Activated CD4-positive, alpha-beta T cell treated with anti-CD3 and anti-CD28 coated beads, Interleukin-2, amount 10 ng/mL, durations not matched to agents 24 days and 14 days (primary cell): ENCODE data around the gene TPRKB. TPM values are rescaled to one million over a fixed set of nuclear protein-coding genes. Genes with fewer than 3 reads are reported as not detected.
"Not testable (repeated sequence)": the region's sequence is repeated elsewhere in the genome, so short reads cannot be mapped to it uniquely, and the experiment has no call there.

Experiments
- DNase-seq: peaks from one replicate; pipeline ENCODE4 v3.0.0; 2022
- H3K27ac Mint-ChIP-seq: one replicate; pipeline ENCODE4 v1.8.0; 2022; ENCODE audit warnings: mild to moderate bottlenecking, mixed read lengths
- H3K27me3 Mint-ChIP-seq: one replicate; pipeline ENCODE4 v1.8.0; 2022; ENCODE audit warnings: mixed read lengths
- H3K36me3 Mint-ChIP-seq: one replicate; pipeline ENCODE4 v1.8.0; 2022; ENCODE audit warnings: low read depth, mild to moderate bottlenecking, mixed read lengths
- H3K4me1 Mint-ChIP-seq: one replicate; pipeline ENCODE4 v1.8.0; 2021; ENCODE audit warnings: mixed read lengths
- H3K4me3 Mint-ChIP-seq: one replicate; pipeline ENCODE4 v1.8.0; 2022; ENCODE audit warnings: mild to moderate bottlenecking, moderate library complexity, mixed read lengths
- H3K9me3 Mint-ChIP-seq: one replicate; pipeline ENCODE4 v1.8.0; 2021; ENCODE audit warnings: mixed read lengths
- intact Hi-C: fragments of 100-400 bp; cut with micrococcal nuclease; formaldehyde crosslinking; loops from one replicate; pipeline ENCODE4 v1.15.1; 2023
- total RNA-seq: library from RNA; stranded (reverse); gene quantifications from 2 replicates; pipeline ENCODE4 v1.2.3, GENCODE V29; 2022

The TPRKB gene
- total RNA-seq, 1 donor from 2014 or later = 37.6 TPM

DNA sequence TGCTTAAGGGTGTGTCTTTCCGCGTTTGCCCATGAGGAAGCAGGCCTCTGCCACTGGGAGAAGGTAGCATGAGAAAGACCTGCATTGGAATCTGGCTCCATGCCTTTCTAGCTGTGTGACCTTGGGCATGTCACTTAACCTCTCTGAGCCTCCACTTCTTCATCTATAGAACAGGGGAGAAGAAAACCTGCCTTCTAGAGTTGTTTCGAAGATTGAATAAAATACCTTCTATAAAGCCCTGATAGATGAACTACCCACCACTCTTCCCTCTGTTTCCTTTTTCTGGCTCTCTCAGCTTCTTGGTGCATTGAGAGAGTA, 35.7 kb downstream of the TPRKB start:
- H3K27me3 Mint-ChIP-seq, H3K4me3 Mint-ChIP-seq, H3K9me3 Mint-ChIP-seq, H3K27ac Mint-ChIP-seq, DNase-seq, H3K4me1 Mint-ChIP-seq, intact Hi-C loops, H3K36me3 Mint-ChIP-seq: not testable (repeated sequence)

DNA sequence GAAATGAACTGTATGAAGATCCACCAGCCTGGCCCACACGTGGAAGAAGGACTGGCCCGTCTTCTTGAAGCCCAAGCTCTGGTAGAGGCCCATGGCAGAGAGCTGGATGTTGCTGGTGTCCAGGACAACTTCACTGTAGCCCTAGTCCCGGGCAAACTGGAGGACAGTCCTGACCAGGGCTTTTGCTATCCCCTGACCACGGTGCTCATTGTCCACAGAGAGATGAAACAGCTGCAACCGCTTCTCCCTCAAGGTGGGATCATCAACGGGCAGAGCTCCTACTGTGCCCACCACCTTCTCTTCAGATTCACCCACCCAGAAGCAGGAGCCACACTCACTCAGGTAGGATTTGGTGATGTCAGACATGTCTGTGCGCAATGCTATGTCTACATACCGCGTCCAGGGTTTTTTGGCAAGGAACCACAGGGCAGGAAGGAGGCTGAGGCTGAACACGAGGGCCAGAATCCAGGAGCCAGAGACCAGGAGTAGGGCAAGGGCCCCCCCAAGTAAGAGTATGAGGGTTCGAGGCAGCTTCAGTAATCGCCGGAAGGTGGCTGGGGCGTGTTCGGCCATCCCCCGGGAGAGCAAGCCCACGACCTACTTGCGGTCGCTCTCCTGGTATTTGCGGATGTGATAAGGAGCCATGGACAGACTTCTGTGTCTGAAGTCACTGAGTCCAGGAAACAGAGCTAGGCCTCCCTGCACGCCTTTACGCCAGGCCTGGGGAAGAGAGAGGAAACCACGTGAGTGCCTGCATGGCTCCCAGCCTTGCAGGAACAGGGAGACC, 36.3 kb downstream of the TPRKB start:
- no peak overlapping the region for H3K27ac Mint-ChIP-seq
- intact Hi-C loops = no loop called here
- no peak overlapping the region for H3K4me3 Mint-ChIP-seq
- H3K27me3 Mint-ChIP-seq = no peaks in the 10 kb centered on the region
- no peaks in the 10 kb centered on the region for H3K4me1 Mint-ChIP-seq
- DNase-seq = no peak
- H3K9me3 Mint-ChIP-seq = no peaks in the 10 kb centered on the region
- no peaks in the 10 kb centered on the region for H3K36me3 Mint-ChIP-seq

DNA sequence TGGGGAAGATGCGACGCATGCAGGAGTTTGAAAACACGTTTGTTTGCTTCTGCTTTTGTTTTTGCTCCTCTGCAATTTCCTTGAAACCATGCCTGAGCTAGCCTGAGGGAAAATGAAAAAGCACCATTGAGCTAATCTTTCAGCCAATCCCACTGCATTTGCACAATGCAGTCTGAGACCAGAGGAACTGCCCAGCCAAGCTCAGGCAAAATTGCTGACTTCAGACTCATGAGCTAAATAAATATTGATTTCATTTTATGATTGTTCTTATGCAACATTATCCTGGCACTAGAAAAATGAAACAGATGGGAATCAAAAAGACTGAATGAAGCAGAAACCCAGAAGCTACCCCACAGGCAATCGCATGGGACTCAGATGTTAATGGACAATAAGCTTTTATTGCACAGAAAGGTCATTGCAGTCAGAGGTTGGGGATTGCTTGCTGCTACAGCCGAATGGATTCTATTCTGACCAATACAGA, 37.0 kb downstream of the TPRKB start:
- no peak for DNase-seq
- Mint-ChIP-seq H3K4me3 (no peak overlapping the region), H3K9me3 (no peaks in the 10 kb centered on the region), H3K27ac (no peak overlapping the region), H3K36me3 (no peaks in the 10 kb centered on the region), H3K27me3 (no peaks in the 10 kb centered on the region), H3K4me1 (no peaks in the 10 kb centered on the region)
- intact Hi-C loops = no loop called here

DNA sequence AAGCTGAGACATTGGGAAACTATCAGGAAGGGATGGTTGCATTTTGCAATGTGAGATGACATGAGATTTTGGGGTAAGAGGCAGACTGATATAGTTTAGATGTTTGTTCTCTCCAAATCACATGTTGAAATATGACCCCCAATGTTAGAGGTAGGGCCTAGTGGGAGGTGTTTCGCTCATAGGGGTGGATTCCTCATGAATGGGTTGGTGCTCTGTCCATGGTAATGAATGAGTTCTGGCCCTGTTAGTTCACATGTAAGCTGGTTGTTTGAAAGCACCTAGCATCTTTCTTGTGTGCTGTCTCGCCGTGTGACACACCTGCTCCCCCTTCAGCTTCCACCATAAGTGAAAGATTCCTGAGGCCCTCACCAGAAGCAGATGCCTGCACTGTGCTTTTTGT, 37.7 kb downstream of the TPRKB start:
- Mint-ChIP-seq H3K4me3 (no peak overlapping the region), H3K27me3 (no peaks in the 10 kb centered on the region), H3K4me1 (no peaks in the 10 kb centered on the region), H3K9me3 (no peaks in the 10 kb centered on the region), H3K36me3 (no peaks in the 10 kb centered on the region), H3K27ac (no peak overlapping the region)
- intact Hi-C loops = no loop called here
- DNase-seq = no peak

DNA sequence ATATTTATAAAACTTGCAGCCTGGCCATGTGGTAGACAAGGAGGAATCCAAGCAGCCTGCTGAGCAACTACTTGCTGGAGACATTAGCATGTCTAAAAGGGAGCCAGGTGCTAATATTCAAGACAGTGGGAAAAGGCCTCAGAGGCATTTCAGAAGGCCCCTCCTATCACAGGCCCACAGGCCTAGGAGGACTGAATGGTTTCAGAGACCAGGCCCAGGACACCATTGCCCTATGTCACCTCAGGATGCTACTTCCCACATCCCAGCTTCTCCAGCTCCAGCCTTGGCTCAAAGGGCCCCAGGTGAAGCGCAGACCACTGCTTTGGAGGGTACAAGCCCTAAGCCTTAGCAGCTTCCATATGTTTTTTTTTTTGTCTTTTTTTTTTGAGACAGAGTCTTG, 39.0 kb downstream of the TPRKB start:
- Mint-ChIP-seq H3K9me3 (no peaks in the 10 kb centered on the region), H3K4me1 (no peaks in the 10 kb centered on the region), H3K27me3 (no peaks in the 10 kb centered on the region), H3K4me3 (no peak overlapping the region), H3K36me3 (no peaks in the 10 kb centered on the region), H3K27ac (no peak overlapping the region)
- intact Hi-C loops = no loop called here
- DNase-seq = no peak

DNA sequence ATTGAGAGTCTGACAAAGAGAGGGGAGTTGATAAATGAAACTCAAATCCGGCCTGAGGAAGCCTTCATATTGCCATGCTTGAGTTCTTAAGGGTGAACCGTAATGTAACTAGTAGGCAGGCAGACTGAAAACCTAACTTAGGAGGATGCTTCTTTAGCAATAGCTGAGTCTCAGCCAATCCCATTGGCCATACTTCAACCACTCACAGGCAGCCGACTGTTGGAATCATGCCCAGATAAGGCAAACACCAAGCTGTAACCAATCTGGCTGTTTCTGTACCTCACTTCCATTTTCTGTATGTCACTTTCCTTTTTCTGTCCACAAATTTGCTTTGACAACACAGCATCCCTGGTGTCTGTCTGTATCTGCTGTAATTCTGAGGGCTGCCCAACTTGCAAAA, 39.5 kb downstream of the TPRKB start:
- no peaks in the 10 kb centered on the region for H3K36me3 Mint-ChIP-seq
- H3K27ac Mint-ChIP-seq = no peak overlapping the region
- intact Hi-C loops = no loop called here

DNA sequence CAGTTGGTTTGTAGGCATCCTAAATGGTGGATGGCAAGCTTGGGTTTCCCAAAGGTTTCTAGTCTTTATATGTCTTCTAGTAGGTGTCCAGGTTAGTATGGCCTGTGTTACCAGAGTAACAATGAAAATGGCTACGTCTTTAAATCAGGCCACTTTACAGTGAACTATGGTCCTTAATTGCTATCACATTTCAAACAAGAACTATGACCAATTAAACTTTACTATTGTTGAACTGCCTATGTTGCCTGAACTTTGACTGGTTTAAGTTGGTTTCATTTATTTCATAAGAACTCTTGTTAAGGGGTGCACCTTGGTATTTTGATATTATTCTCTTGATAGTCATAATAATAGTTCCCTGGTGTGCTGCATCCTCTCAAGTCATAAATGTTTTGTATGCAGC, 40.2 kb downstream of the TPRKB start:
- H3K36me3 Mint-ChIP-seq, H3K4me3 Mint-ChIP-seq, H3K27me3 Mint-ChIP-seq, H3K4me1 Mint-ChIP-seq, H3K27ac Mint-ChIP-seq, H3K9me3 Mint-ChIP-seq, intact Hi-C loops, DNase-seq: not testable (repeated sequence)

More for the DNA sequence above, 39.5 kb downstream of the TPRKB start:
- Mint-ChIP-seq H3K27me3 (no peaks in the 10 kb centered on the region), H3K9me3 (no peaks in the 10 kb centered on the region), H3K4me3 (no peak overlapping the region), H3K4me1 (no peaks in the 10 kb centered on the region)
- DNase-seq = no peak

DNA sequence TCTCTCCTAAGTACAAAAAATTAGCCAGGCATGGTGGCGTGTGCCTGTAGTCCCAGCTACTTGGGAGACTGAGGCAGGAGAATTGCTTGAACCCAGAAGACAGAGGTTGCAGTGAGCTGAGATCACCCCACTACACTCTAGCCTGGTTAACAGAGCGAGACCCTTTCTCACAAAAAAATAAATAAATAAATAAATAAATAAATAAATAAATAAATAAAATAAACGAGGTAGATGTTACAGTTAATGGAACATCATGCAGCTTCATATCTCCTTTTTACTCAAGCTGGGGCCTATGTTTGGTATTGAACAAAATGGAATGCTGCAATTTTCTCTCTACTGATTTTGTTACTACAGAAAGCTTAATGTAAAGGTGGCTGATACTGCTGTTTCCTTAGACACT, 40.6 kb downstream of the TPRKB start:
- H3K9me3 Mint-ChIP-seq, H3K4me1 Mint-ChIP-seq, DNase-seq, intact Hi-C loops, H3K36me3 Mint-ChIP-seq, H3K27me3 Mint-ChIP-seq, H3K4me3 Mint-ChIP-seq, H3K27ac Mint-ChIP-seq: not testable (repeated sequence)

DNA sequence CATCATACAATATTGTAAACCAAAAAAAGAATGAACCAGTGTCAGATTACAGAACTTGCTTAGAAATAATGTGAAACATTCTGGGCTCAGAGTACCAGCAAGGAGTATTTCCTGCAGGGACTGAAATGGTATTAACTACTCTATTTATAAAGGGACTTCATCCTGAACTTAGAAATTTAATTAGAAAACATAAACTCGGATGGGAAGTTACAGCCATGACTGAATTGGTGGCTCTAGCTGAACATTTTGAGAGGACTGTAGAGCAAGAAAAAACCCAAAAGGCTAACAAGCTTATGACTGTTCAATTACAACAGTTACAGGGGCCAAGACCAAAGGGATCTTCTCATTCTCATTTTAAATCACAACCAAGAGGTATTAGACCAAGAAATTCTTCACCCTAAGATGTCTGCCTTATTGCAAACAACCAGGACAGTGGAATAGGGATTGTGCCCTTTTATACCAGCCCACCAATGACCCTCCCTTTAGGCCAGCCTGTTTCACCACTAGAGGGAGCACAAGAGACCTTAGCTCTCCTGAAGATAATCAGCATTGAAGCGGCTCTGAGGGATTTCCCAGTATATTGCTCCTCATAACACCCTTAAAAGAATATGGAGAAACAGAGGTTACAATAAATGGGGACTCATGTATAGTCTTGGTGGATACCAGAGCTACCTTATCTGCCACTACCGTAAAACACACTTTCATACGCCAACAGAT, 46.6 kb downstream of the TPRKB start:
- intact Hi-C loops, H3K27me3 Mint-ChIP-seq, H3K9me3 Mint-ChIP-seq: not testable (repeated sequence)

DNA sequence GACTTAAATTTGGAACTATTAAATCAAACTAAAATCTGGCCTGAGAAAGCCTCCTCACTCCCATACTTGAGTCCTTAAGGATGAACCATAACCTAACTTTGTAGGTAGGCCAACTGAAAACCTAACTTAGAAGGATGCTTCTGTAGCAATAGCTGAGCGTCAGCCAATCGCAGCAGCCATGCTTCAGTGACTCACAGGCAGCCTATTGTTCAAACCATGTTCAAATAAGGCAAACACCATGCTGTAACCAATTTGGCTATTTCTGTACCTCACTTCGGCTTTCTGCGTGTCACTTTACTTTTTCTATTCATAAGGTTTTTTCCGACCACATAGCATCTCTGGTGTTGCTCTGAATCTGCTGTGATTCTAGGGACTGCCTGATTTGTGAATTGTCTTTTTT, 48.7 kb downstream of the TPRKB start:
- DNase-seq, intact Hi-C loops, H3K9me3 Mint-ChIP-seq, H3K4me1 Mint-ChIP-seq, H3K36me3 Mint-ChIP-seq, H3K27ac Mint-ChIP-seq, H3K4me3 Mint-ChIP-seq: not testable (repeated sequence)
- peaks cover 11% of the 10 kb centered on the region for H3K27me3 Mint-ChIP-seq

More for the DNA sequence above, 46.6 kb downstream of the TPRKB start:
- DNase-seq = peak; percentile 73
- not testable (repeated sequence) for H3K27ac Mint-ChIP-seq, H3K4me1 Mint-ChIP-seq, H3K36me3 Mint-ChIP-seq, H3K4me3 Mint-ChIP-seq

DNA sequence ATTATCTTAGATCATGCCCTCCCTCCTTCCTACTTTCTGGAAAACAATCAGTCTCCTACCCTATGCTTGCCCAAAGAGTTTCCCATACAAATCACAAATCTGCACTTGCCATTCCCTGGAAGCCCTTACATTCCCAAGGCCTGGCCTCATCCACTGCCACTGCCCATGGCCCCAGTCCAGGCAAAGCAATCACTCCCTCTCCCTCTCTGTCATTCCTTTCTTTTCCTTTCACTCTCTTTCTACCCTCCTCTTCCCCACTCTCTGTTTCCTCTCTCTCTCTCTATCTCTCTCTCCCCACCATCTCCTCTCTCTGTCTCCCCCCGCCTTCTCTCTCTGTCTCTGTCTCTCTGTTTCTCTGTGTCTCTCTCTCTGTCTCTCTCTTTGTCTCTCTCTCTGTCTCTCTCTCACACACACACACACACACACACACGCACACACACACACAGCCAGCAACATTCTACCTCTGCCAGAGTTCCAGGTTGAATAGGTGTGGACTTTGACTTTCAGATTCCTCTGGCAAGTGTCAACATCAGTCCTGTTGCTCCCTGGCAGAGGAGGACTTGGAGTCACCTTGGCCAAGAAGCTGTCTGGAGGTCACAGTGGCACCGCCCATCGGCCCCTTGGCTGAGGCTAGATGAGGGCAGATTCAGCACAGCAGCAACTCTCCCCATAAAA, 51.2 kb downstream of the TPRKB start:
- no peak for DNase-seq
- no peaks in the 10 kb centered on the region for H3K36me3 Mint-ChIP-seq
- intact Hi-C loops = no loop called here
- H3K4me1 Mint-ChIP-seq = peaks cover 1% of the 10 kb centered on the region
- H3K9me3 Mint-ChIP-seq = no peaks in the 10 kb centered on the region
- no peak overlapping the region for H3K27ac Mint-ChIP-seq
- H3K4me3 Mint-ChIP-seq = no peak overlapping the region
- peaks cover 12% of the 10 kb centered on the region for H3K27me3 Mint-ChIP-seq

DNA sequence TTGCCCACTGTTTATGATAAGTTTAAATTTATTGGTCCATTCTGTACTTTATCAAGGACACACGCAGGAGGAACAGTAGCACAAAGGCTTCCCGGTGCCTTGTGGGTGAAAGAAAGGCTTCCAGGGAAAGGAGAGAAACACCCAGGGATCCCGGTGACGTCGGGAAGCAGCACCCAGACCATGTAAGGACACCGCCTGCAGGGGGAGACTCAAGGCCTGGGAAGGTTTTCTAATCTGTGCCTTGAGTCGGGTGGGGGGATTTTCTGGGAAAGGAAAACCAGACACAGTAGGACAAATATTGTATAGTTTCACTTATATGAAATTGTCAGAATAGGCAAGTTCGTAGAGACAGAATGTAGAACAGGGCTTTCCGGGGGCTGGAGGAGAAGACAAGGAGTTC, 52.2 kb downstream of the TPRKB start:
- H3K9me3 Mint-ChIP-seq, H3K4me3 Mint-ChIP-seq, intact Hi-C loops, H3K36me3 Mint-ChIP-seq, H3K27ac Mint-ChIP-seq, H3K4me1 Mint-ChIP-seq, DNase-seq: not testable (repeated sequence)
- H3K27me3 Mint-ChIP-seq = peaks cover 11% of the 10 kb centered on the region

DNA sequence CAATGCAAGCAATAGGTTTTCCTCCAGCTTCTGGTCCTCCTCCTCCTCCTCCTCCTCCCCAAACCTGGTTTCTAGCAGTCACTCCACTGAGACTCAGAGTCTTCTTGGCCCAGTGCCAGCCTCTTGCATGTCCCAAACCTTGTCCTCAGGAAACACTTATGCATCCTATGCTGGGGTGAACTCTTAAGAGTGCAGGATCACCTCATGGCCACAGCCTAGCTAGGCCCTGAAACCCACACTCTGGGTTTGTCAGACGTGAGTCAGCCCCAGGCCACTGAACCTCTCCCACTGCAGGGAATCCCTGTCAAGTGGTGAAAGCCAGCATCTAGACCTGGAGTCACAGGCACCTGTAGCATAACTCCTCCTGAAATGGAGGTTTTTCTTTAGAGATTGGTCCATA, 52.8 kb downstream of the TPRKB start:
- H3K36me3 Mint-ChIP-seq, DNase-seq, intact Hi-C loops, H3K9me3 Mint-ChIP-seq, H3K4me1 Mint-ChIP-seq, H3K4me3 Mint-ChIP-seq, H3K27ac Mint-ChIP-seq: not testable (repeated sequence)
- peaks cover 11% of the 10 kb centered on the region for H3K27me3 Mint-ChIP-seq

DNA sequence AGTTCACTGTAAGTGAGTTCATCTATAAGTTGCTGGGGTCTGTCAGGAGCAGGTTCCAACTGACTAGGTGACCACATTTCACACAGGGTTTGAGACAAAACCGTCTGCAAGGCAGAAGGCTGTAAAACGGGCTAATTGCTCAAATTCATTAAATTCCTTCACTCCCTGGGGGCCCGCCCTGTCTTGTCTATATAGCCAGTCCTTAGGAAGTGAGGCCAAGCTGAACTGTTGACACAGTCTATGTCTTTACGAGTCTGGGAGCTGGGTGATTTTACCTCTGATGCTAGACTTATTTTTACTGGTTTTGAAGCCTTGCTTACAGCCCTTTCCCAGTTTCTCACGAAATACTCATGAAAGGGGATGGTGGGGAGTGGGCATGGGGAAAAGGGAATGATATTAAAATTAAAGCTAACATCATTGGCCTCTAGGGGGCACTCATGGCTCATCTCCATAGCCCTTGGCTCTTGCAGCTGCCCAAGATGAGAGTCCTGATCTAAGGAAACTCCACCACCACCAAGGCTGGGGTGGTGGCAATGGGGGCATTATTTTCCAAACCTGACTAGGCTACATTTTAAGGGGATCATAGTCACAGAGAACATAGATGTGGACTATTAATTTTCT, 57.1 kb downstream of the TPRKB start:
- H3K36me3 Mint-ChIP-seq, H3K9me3 Mint-ChIP-seq, H3K27ac Mint-ChIP-seq, intact Hi-C loops, H3K4me1 Mint-ChIP-seq, H3K4me3 Mint-ChIP-seq: not testable (repeated sequence)
- DNase-seq = peak; percentile 68
- peaks cover 10% of the 10 kb centered on the region for H3K27me3 Mint-ChIP-seq
